Esophagus muscularis mucosa (tissue), 4 donors: Measurements from ENCODE around the gene ACBD4.

Experiments
- CTCF ChIP-seq, 3 experiments: fragments of 200-600 bp in 2 of 3; fragments of 450-650 bp in 1 of 3; sonication (generic) in 2 of 3; IDR thresholded peaks; one replicate each; pipeline ENCODE4 v1.5.1; 2017 to 2019; ENCODE audit warnings: antibody characterized with exemption in 3 of 3, mild to moderate bottlenecking in 2 of 3, moderate library complexity in 1 of 3
- EP300 ChIP-seq: sonication (generic); formaldehyde crosslinking; IDR thresholded peaks from one replicate; pipeline ENCODE4 v1.6.1; 2017; ENCODE audit warnings: antibody characterized with exemption
- POLR2A ChIP-seq: fragments of 450-650 bp; IDR thresholded peaks from one replicate; pipeline ENCODE4 v1.6.1; 2017; ENCODE audit warnings: antibody characterized with exemption, moderate library complexity, mild to moderate bottlenecking, low read depth

GRCh38 chr17:45150911-45151809, 15.7 kb downstream of the ACBD4 start:
- TF ChIP-seq CTCF (IDR thresholded peaks at IDR 0.05) (no peak), POLR2A (no peak), EP300 (no peak)
